ENCODE results near the gene GATAD2A.

- TF ChIP-seq CTCF (IDR thresholded peaks at IDR 0.05; ENCODE audit: control extremely low read depth in 1 of 3, insufficient read depth in 1 of 3, low read depth in 1 of 3, low read length in 3 of 3) (no peak), SIX5 (IDR thresholded peaks at IDR 0.05; ENCODE audit: low read depth, low read length) (no peak), EZH2 (IDR thresholded peaks at IDR 0.05; ENCODE audit: low read depth, low read length, severe bottlenecking) (no peak)
Observed at GRCh38 chr19:19491321-19492025, 86.0 kb downstream of the GATAD2A start.

Measured in H1 (cell line).